Measurements from ENCODE around the gene PDE6G.

Gene PDE6G

DNA sequence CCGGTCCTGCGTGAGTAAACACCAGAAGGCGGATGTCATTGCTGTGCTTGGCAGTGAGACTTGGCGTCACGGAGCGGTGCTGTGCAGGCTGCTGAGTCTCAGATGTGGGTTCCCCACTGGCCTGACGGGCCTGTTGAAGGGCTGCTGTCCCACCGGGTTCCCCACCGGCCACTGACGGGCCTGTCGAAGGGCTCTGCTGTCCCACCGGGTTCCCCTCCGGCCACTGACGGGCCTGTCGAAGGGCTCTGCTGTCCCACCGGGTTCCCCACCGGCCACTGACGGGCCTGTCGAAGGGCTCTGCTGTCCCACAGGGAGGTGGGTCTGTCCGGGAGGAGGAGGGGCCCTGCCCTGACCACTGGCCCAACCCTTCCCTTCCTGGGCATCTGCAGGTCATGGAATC lies 30.3 kb upstream of the PDE6G start:
- no peak overlapping the region for H3K4me3 ChIP-seq (ENCODE audit: low read length)
- no peak for TF ChIP-seq CTCF (conservative IDR thresholded peaks at IDR 0.05; ENCODE audit: low read length)
- DNase-seq (ENCODE audit: low read depth) = no peak

DNA sequence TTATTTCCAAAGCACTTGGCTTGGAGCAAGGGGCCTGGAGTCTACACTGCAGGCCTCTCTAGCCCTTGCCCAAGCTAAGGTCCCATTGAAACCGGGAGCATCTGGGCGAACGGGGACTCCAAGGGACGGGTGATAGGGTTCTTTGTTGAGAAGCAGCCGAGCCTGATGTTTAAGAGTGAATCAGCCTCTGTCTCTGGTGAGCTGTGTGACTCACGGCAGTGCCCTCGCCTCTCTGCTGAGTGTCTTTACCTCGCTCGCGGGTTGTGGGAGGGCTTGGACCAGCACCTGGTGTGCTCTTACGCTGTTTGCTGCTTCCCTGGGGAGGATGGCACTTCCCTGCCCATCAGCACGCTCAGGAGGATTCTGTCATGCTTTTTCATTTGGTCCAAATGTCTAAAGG lies 28.8 kb upstream of the PDE6G start:
- DNase-seq (ENCODE audit: low read depth) = peak; percentile 58
- peak overlapping the region; percentile 72 for H3K4me3 ChIP-seq (ENCODE audit: low read length)
- no peak for TF ChIP-seq CTCF (conservative IDR thresholded peaks at IDR 0.05; ENCODE audit: low read length)

DNA sequence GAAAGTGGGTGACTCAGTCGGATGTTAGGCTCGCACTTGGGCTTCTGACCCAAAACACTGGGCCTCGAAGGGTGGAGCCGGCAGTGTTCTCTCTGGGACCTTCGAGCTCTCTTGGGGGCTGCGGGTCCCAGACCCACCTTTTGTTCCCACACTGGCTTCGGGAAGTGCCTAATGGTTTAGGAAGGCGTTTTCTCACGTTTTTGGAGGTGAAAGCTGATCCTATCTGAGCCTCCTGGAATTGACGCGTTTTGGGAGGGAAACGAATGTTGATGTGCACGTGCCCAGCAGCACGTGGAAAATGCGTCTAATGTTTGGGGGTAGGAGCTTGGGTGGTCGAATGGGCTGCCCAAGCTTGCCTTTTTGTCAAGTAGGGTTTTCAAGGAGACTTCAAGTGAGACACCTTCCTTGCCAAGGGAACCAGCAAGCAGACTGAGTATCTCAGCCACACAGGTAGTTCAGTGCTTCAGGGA lies 28.1 kb upstream of the PDE6G start:
- no peak for TF ChIP-seq CTCF (conservative IDR thresholded peaks at IDR 0.05; ENCODE audit: low read length)
- H3K4me3 ChIP-seq (ENCODE audit: low read length) = peak overlapping the region; percentile 72
- no peak for DNase-seq (ENCODE audit: low read depth)

DNA sequence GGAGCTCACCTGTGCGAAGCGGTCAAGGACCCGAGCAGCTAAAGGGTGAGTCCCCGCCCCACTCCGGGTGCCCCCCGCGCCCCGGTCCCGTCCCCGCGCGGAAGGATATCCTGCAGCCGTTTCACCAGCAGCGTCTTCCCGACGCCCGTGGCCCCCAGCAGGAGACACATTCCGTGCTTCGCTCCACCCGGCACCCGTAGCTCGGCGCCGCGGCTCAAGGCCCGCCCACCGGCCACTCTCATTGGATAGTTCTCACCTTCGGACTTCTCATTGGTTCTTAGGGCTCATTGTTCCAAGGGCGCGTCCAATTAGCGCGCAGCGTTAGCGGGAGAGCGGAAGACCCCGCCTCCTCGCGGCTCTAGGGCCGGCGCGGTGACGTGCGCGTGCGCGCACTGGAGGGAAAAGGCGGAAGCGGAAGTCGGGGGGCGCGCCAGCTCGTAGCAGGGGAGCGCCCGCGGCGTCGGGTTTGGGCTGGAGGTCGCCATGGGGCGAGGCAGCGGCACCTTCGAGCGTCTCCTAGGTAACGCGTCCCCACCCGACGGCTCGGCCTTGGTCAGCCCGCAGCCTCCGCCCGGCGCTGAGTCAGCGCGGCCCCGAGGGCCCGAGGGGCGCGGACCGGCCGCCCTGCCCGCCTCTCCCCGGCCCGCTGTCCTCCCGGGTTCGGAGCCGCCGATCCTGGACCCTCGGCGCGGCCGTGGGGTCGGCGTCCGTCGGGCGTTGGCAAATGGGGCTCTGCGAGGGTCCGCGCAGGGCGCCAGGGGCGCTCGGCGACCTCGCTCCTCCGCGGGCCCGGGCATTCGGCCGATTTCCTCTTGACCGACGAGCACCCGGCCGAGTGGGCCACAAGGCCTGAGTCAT lies 27.5 kb upstream of the PDE6G start, which contains the start of the genes ARL16 and HGS:
TSS of gene ARL16 (minus strand) at position 214 of the 858 bp plus-strand sequence. CDS start at position 170, 44 bp downstream.
TSS of gene HGS (plus strand) at position 428 of the 858 bp plus-strand sequence. CDS start at position 484, 56 bp downstream.
- DNase-seq (ENCODE audit: low read depth) = peak; percentile 99

DNA sequence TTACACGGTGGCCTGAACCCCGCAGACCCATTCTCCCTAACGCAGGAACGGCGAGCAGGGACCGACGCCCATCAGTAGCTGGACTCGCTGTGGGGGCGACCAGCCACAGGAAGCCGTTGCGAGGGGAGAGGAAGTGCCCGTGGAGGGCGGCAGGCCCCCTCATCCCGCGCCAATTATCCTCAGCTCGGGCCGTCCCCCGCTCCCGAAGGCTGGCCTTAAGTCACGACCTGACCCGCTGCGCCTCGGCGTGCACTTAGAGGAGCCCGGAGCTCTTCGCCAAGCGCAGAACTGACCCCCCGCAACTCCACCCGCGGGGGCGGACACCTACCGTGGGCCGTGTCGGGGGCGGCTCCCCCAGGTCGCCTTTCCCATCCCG lies 26.9 kb upstream of the PDE6G start:
- peak overlapping the region; percentile 84 for H3K4me3 ChIP-seq (ENCODE audit: low read length)
- no peak for DNase-seq (ENCODE audit: low read depth)
- TF ChIP-seq CTCF (conservative IDR thresholded peaks at IDR 0.05; ENCODE audit: low read length) = no peak

More for the DNA sequence above, 27.5 kb upstream of the PDE6G start, which contains the start of the genes ARL16 and HGS:
- H3K4me3 ChIP-seq (ENCODE audit: low read length) = peak within 1 kb of the TSS; percentile 84
- no peak for TF ChIP-seq CTCF (conservative IDR thresholded peaks at IDR 0.05; ENCODE audit: low read length)

GRCh38 chr17:81682565-81683207 lies 26.3 kb upstream of the PDE6G start:
- DNase-seq (ENCODE audit: low read depth) = no peak
- TF ChIP-seq CTCF (conservative IDR thresholded peaks at IDR 0.05; ENCODE audit: low read length) = no peak
- peak overlapping the region; percentile 84 for H3K4me3 ChIP-seq (ENCODE audit: low read length)

All from AG10803 (cell line).